Upper lobe of left lung (tissue), 6 donors: Measurements from ENCODE around the gene ASB3. TPM values are rescaled to one million over a fixed set of nuclear protein-coding genes. Genes with fewer than 3 reads are reported as not detected.

ENCODE experiments used
- ATAC-seq, 2 donors: fragments of 200-7000 bp; cut with Tn5 transposase; one replicate each; pipeline ENCODE4 v1.9.1; 2022; ENCODE audit warnings: mild to moderate bottlenecking in 2 of 2, moderate library complexity in 2 of 2; ENCODE audit not compliant: low FRiP score in 2 of 2
- DNase-seq, 2 donors: peaks; one replicate each; pipeline ENCODE4 v3.0.0-alpha.2; 2019 to 2020
- H3K27ac ChIP-seq, 4 donors: fragments of 200-600 bp; sonication (generic); one replicate each; pipeline ENCODE4 v1.5.1; 2016 to 2019
- H3K27me3 ChIP-seq, 4 donors: fragments of 200-600 bp; sonication (generic); one replicate each; pipeline ENCODE4 v1.5.1; 2017 to 2019
- H3K36me3 ChIP-seq, 4 donors: fragments of 200-600 bp; sonication (generic); one replicate each; pipeline ENCODE4 v1.5.1; 2016 to 2019
- H3K4me1 ChIP-seq, 4 donors: fragments of 200-600 bp; sonication (generic); one replicate each; pipeline ENCODE4 v1.5.1; 2018 to 2019
- H3K4me3 ChIP-seq, 4 donors: fragments of 200-600 bp; sonication (generic); one replicate each; pipeline ENCODE4 v1.5.1; 2017 to 2019; ENCODE audit warnings: mild to moderate bottlenecking in 2 of 4, moderate library complexity in 1 of 4
- H3K9me3 ChIP-seq, 4 donors: fragments of 200-600 bp; sonication (generic); one replicate each; pipeline ENCODE4 v1.5.1; 2018 to 2019
- EP300 ChIP-seq, 4 donors: sonication (generic); formaldehyde crosslinking; IDR thresholded peaks; one replicate each; pipeline ENCODE4 v1.5.1; 2017; ENCODE audit warnings: antibody characterized with exemption in 4 of 4, control low read depth in 2 of 4
- POLR2A ChIP-seq, 4 donors: fragments of 450-650 bp; IDR thresholded peaks; one replicate each; pipeline ENCODE4 v1.5.1; 2016 to 2017; ENCODE audit warnings: antibody characterized with exemption in 4 of 4, mild to moderate bottlenecking in 2 of 4
- POLR2AphosphoS5 ChIP-seq, 2 donors: sonication (generic); formaldehyde crosslinking; IDR thresholded peaks; one replicate each; pipeline ENCODE4 v1.5.1; 2017; ENCODE audit warnings: antibody characterized with exemption in 2 of 2
- WGBS, 2 donors: methylation state at CpG; one replicate each; pipeline ENCODE4 v1.1.5; 2017 to 2018; 5-methylcytosine and 5-hydroxymethylcytosine counted together
- total RNA-seq, 6 donors: library from RNA; depleted of rRNA in 4 of 6; stranded (reverse); fragments of >200 nt in 4 of 6; gene quantifications; one replicate each; pipeline versions ENCODE4 v1.1.0 to v1.2.1, GENCODE V29; 2016 to 2021
- TF ChIP-seq, protein P1 (sequence below), 6 experiments: fragments of 450-650 bp in 4 of 6; fragments of 200-600 bp in 2 of 6; sonication (generic) in 2 of 6; IDR thresholded peaks; one replicate each; pipeline ENCODE4 v1.5.1; 2016 to 2019; ENCODE audit warnings: antibody characterized with exemption in 6 of 6
- donor health status: DM: no; HTN: no; CAD: no; lungs with moderate emphysema.
- donor health status: DM: no; HTN: yes; CAD: no; lungs with severe emphysema.

Gene ASB3
- total RNA-seq, 6 donors from 2014 or later = 16.4 to 54.2 (median 25.2) TPM

DNA sequence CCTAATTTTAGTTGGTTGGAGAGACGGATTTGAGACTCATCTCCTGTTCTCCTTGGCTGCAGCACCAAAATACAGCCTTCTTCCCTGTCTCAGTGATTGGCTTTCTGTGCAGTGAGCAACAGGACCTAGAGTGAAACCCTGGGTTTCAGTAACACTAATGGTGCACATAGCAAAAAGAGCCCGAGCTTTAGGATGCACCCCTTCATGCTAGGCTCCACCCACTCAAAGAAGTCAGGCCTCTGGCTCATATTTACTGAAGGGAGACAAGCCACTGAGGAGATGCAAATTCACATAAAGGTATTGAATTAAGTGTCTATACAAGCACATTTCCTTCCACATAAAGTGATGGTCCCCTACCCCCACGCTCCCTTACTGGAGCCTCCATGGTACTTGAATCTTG is 151.1 kb downstream of the ASB3 start:
- Histone ChIP-seq H3K27ac (no peak overlapping the region), H3K9me3 (no peaks in the 10 kb centered on the region), H3K4me1 (no peaks in the 10 kb centered on the region), H3K4me3 (no peak overlapping the region), H3K27me3 (no peaks in the 10 kb centered on the region), H3K36me3 (no peaks in the 10 kb centered on the region)
- TF ChIP-seq EP300 (IDR thresholded peaks at IDR 0.05) = no peak
- 78 to 83% methylated on average over 3 of the region's 3 CpGs for WGBS, 2 donors
- DNase-seq (no peak), ATAC-seq (no peak)

DNA sequence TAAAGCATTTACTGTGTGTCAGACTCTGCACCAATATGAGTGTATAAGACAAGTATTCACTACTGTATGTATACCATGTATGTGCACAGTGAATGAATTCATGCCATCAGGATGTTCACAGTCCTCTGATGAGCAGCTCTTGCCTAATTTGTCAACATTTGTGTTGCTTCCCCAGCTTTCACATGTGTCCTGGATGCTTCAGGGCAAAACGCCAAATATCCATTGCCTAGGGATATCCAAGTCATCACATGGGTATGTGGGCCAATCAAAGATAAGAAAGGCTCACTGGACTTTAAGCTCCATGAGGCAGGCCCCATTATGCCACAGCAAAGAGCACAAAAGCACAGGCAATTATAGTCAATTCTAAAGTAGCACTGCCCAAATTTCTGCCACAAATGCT is 153.3 kb downstream of the ASB3 start:
- H3K4me3 ChIP-seq = no peak overlapping the region
- ATAC-seq = no peak
- H3K27me3 ChIP-seq = no peaks in the 10 kb centered on the region
- no peak overlapping the region for H3K27ac ChIP-seq
- TF ChIP-seq POLR2A (IDR thresholded peaks at IDR 0.05) (no peak), POLR2AphosphoS5 (IDR thresholded peaks at IDR 0.05) (no peak), EP300 (IDR thresholded peaks at IDR 0.05) (no peak)
- TF ChIP-seq, protein P1, sequence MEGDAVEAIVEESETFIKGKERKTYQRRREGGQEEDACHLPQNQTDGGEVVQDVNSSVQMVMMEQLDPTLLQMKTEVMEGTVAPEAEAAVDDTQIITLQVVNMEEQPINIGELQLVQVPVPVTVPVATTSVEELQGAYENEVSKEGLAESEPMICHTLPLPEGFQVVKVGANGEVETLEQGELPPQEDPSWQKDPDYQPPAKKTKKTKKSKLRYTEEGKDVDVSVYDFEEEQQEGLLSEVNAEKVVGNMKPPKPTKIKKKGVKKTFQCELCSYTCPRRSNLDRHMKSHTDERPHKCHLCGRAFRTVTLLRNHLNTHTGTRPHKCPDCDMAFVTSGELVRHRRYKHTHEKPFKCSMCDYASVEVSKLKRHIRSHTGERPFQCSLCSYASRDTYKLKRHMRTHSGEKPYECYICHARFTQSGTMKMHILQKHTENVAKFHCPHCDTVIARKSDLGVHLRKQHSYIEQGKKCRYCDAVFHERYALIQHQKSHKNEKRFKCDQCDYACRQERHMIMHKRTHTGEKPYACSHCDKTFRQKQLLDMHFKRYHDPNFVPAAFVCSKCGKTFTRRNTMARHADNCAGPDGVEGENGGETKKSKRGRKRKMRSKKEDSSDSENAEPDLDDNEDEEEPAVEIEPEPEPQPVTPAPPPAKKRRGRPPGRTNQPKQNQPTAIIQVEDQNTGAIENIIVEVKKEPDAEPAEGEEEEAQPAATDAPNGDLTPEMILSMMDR (IDR thresholded peaks at IDR 0.05) = no peak
- H3K36me3 ChIP-seq = no peaks in the 10 kb centered on the region
- no peak for DNase-seq
- WGBS, 2 donors = 83 to 86% methylated on average over 1 of the region's 1 CpG
- H3K4me1 ChIP-seq = no peaks in the 10 kb centered on the region
- no peaks in the 10 kb centered on the region for H3K9me3 ChIP-seq

DNA sequence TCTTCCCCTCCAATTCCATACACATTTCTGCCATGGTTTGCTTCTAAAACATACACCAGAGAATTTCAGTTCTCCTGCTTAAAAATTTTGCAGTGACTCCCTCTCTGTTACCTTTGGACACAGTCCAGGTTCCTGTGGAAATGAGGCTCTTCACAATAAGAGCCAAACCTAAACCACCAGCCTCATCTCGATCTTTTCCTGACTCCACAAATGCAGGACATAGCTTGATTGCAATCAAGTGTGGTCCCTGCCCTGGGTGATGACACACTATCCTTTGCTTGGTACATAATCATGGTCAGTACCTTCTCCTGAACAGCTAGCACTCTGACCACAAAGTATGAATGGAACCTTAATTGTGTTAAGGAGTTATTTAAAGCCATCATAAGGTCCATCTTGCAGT is 154.0 kb downstream of the ASB3 start:
- Histone ChIP-seq H3K4me1 (no peaks in the 10 kb centered on the region), H3K27ac (no peak overlapping the region), H3K27me3 (no peaks in the 10 kb centered on the region), H3K4me3 (no peak overlapping the region), H3K9me3 (no peaks in the 10 kb centered on the region), H3K36me3 (no peaks in the 10 kb centered on the region)
- DNase-seq (no peak), ATAC-seq (no peak)
- no peak for TF ChIP-seq EP300 (IDR thresholded peaks at IDR 0.05)
- TF ChIP-seq POLR2A (IDR thresholded peaks at IDR 0.05) = no peak
- TF ChIP-seq, protein P1 (IDR thresholded peaks at IDR 0.05) = no peak
- no peak for TF ChIP-seq POLR2AphosphoS5 (IDR thresholded peaks at IDR 0.05)
- 25 to 50% methylated on average over 1 of the region's 1 CpG for WGBS, 2 donors

DNA sequence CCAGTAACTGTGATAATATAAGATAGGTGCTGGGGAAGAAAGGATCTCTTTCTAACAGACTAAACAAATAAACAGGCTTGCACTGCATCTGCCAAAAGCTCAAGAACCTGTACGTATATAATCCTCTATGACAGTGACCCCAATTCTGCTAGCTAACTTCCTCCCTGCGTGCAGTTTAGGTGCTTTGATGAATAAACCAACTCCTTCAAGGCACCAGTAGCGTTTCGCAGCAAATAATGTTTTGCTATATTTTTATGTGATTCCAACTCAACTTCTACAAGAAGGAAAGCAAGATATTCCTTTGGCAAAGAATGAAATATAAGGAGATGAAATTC is 154.7 kb downstream of the ASB3 start:
- DNase-seq = no peak
- Histone ChIP-seq H3K4me1 (no peaks in the 10 kb centered on the region), H3K36me3 (no peaks in the 10 kb centered on the region), H3K27me3 (no peaks in the 10 kb centered on the region), H3K9me3 (no peaks in the 10 kb centered on the region), H3K27ac (no peak overlapping the region), H3K4me3 (no peak overlapping the region)
- 80 to 88% methylated on average over 4 of the region's 4 CpGs for WGBS, 2 donors
- no peak for ATAC-seq
- TF ChIP-seq POLR2A (IDR thresholded peaks at IDR 0.05) (no peak), POLR2AphosphoS5 (IDR thresholded peaks at IDR 0.05) (no peak), EP300 (IDR thresholded peaks at IDR 0.05) (no peak)
- TF ChIP-seq, protein P1 (IDR thresholded peaks at IDR 0.05) = no peak

DNA sequence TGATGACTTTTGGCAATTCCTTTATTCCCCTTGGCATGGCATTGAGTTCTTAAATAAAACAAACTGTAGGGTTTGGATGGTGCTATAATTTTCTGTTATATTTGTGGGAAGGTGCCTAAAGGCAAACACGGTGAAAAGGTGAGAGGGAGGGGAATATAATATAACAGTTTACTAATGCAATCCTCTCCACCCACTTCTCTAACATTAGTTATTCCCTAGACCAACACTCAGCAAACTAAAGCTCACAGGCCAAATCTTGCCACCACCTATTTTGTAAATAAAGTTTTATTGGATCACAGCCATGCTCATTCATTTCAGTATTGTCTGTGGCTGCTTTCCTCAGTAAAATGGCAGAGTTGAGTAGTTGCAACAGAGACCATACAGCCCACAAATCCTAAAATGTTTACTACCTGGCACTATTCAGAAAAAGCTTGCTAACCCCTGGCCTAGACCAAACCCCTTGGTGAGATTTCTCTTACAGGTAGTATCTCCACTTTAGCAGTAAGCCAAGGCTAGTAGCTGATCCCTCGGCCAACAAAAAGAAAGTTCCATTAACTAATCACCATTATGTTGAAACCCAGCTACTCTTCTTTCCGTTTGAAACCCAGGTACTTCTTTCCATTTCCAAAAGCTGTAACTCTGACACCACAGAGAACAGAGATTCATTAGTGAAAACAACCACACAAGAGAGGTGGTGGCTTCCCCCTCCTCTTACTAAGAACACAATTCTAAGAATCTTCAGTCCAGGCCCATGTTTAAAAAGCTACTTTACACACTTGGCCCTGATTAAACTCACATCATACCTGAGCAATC is 155.2 kb downstream of the ASB3 start:
- H3K27ac ChIP-seq = no peak overlapping the region
- TF ChIP-seq POLR2AphosphoS5 (IDR thresholded peaks at IDR 0.05) = no peak
- TF ChIP-seq, protein P1 (IDR thresholded peaks at IDR 0.05) = no peak
- TF ChIP-seq POLR2A (IDR thresholded peaks at IDR 0.05) = no peak
- TF ChIP-seq EP300 (IDR thresholded peaks at IDR 0.05) = no peak
- no peaks in the 10 kb centered on the region for H3K36me3 ChIP-seq
- H3K4me1 ChIP-seq = no peaks in the 10 kb centered on the region
- ATAC-seq = no peak
- no peak overlapping the region for H3K4me3 ChIP-seq
- no peak for DNase-seq
- H3K27me3 ChIP-seq = no peaks in the 10 kb centered on the region
- WGBS, 2 donors = 81 to 87% methylated on average over 3 of the region's 3 CpGs
- no peaks in the 10 kb centered on the region for H3K9me3 ChIP-seq
